ENCODE measurements around the gene CXCR2.
"Not testable (repeated sequence)": the region's sequence is repeated elsewhere in the genome, so short reads cannot be mapped to it uniquely, and the experiment has no call there.

CXCR2 gene

DNA sequence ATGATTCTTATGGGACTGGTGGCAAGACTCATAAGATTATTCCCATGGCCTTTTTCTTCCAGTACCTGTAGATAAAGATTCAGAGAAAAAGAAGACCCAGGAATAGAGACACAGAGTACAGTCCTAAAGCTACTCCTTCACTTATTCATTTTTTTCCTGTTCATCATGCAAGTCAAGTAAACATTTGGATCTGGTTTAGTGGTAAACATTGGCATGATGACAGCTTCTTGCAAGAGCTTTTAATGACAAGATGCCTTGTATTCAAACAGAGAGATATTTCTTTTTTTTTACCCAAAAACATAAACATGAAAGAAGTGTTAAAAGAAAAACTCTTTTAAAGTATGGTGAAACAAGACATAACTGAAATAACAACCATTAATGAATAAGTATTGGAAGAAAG, 20.2 kb downstream of the CXCR2 start:
- Histone ChIP-seq H3K4me3 (ENCODE audit: low read length) (no peak overlapping the region), H2AFZ (ENCODE audit: low read depth, low read length) (no peak overlapping the region), H3K27me3 (ENCODE audit: insufficient read depth, low read length) (peaks cover 2% of the 10 kb centered on the region), H3K36me3 (ENCODE audit: insufficient read depth, low read length) (no peaks in the 10 kb centered on the region), H3K4me1 (ENCODE audit: insufficient read depth, low read length) (no peaks in the 10 kb centered on the region), H3K9me3 (ENCODE audit: low read length) (no peaks in the 10 kb centered on the region)

DNA sequence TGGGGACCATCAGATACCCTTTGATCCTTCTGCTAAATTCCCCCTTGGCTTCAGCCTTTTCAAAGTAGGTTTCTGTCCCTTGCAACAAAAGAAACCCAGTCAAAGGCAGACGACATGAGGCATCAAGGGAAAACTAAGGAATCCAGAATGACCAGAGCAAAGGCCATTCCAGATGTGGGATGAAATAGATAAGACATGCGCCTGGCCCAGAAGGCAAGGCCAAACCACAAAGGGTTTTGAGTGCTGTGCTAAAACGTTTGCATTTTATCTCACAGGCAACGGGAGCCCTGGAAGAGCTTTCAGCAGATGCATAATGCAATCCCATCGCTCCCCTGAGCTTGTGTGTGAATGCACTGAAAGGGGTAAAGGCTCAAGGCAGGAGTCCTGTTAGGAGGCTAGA, 23.3 kb downstream of the CXCR2 start:
- no peaks in the 10 kb centered on the region for H3K36me3 ChIP-seq (ENCODE audit: insufficient read depth, low read length)
- no peak overlapping the region for H3K4me3 ChIP-seq (ENCODE audit: low read length)
- H3K4me1 ChIP-seq (ENCODE audit: insufficient read depth, low read length) = no peaks in the 10 kb centered on the region
- peaks cover 7% of the 10 kb centered on the region for H3K27me3 ChIP-seq (ENCODE audit: insufficient read depth, low read length)
- no peak overlapping the region for H2AFZ ChIP-seq (ENCODE audit: low read depth, low read length)
- no peaks in the 10 kb centered on the region for H3K9me3 ChIP-seq (ENCODE audit: low read length)

DNA sequence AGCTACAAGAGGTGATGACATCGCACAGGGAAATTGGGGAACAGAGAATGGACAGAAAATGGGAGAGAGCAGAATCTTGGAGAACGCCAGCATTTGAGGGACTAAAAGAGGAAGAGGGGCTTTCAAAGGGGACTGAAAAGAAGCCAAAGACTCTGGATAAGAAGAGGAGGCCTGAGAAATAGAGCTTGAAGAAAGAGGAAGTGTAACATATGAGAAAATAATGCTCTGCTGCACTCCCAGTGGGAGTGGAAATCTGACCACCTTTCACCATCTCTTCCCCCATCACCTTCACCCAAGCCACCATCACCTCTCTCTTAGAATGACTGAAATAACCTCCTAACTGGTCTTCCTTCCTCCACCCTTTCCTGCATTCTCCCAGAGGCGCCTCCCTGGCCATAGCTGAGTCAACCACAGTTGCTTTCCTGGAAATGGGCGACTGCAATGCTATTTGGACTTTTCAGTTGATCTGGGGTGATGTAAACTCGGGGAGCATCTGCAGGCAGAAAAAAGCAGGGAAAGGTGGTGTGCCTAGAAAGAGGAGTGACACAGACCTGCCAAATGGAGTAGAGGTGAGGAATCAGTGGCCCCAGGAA, 24.1 kb downstream of the CXCR2 start:
- Histone ChIP-seq H2AFZ (ENCODE audit: low read depth, low read length) (no peak overlapping the region), H3K27me3 (ENCODE audit: insufficient read depth, low read length) (peaks cover 7% of the 10 kb centered on the region), H3K4me3 (ENCODE audit: low read length) (no peak overlapping the region), H3K9me3 (ENCODE audit: low read length) (no peaks in the 10 kb centered on the region), H3K36me3 (ENCODE audit: insufficient read depth, low read length) (no peaks in the 10 kb centered on the region), H3K4me1 (ENCODE audit: insufficient read depth, low read length) (no peaks in the 10 kb centered on the region)

DNA sequence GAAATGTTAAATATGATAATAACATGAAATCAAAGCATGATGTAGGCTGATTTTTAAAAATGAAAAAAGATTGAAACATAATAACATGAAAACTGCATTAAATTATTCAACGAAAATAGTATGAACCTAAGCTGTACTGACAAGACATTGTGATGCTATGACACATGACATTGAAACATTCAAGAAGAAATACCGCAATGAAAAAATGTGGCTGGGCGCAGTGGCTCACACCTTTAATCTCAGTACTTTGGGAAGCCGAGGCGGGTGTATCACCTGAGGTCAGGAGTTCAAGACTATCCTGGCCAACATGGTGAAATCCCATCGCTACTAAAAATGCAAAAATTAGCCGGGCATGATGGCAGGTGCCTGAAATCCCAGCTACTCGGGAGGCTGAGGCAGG, 26.3 kb downstream of the CXCR2 start:
- Histone ChIP-seq H3K4me1 (ENCODE audit: insufficient read depth, low read length) (no peaks in the 10 kb centered on the region), H3K4me3 (ENCODE audit: low read length) (no peak overlapping the region), H3K36me3 (ENCODE audit: insufficient read depth, low read length) (no peaks in the 10 kb centered on the region), H3K27me3 (ENCODE audit: insufficient read depth, low read length) (peaks cover 7% of the 10 kb centered on the region), H3K9me3 (ENCODE audit: low read length) (no peaks in the 10 kb centered on the region), H2AFZ (ENCODE audit: low read depth, low read length) (no peak overlapping the region)

DNA sequence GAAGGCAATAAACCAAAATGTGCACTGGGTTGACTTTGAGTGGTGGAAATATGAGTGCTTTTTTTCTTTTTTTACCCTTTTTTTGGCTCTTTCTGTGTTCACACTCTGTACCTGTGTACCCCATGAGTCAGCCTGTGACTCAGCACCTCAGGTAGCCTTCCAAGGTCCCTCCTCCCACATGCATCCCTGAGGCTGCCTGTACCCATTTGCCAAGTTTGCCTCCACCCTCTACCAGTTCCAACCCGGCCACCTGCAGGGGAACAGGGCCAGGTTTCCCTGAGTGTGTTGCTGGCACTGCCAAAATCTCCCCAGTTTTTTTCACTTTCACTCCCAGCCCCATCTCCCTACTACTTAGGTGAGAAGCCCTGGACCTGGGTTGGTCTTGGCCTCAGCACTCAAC, 26.9 kb downstream of the CXCR2 start:
- peaks cover 7% of the 10 kb centered on the region for H3K27me3 ChIP-seq (ENCODE audit: insufficient read depth, low read length)
- no peaks in the 10 kb centered on the region for H3K36me3 ChIP-seq (ENCODE audit: insufficient read depth, low read length)
- H2AFZ ChIP-seq (ENCODE audit: low read depth, low read length) = no peak overlapping the region
- no peak overlapping the region for H3K4me3 ChIP-seq (ENCODE audit: low read length)
- H3K9me3 ChIP-seq (ENCODE audit: low read length) = no peaks in the 10 kb centered on the region
- no peaks in the 10 kb centered on the region for H3K4me1 ChIP-seq (ENCODE audit: insufficient read depth, low read length)

DNA sequence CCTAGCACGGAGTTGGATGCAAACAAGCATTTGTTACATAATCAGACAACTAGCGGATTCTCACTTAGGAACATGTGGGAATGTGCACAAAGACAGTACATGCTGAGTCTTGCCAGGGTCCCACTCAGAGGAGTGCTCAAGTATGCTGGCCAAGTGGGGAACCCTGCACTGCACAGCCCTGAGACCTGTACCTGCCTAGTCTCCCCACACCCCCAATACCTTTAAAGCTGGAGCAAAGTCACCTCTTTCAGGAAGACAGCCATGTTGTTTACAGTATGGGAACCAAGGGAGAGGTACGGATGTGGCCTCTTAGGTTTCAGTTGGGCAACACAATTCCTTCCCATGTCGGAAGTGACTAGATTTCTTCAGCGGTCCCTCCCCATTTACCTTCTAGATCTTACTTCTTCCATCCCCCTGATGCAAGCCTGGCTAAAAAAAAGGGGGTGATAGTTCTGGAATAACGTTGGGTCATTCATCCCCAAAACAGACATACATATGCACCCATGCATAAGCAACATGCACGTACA, 30.2 kb downstream of the CXCR2 start:
- Histone ChIP-seq H3K9me3 (ENCODE audit: low read length) (no peaks in the 10 kb centered on the region), H3K36me3 (ENCODE audit: insufficient read depth, low read length) (no peaks in the 10 kb centered on the region), H3K4me1 (ENCODE audit: insufficient read depth, low read length) (no peaks in the 10 kb centered on the region), H3K27me3 (ENCODE audit: insufficient read depth, low read length) (peaks cover 5% of the 10 kb centered on the region), H2AFZ (ENCODE audit: low read depth, low read length) (no peak overlapping the region), H3K4me3 (ENCODE audit: low read length) (no peak overlapping the region)

DNA sequence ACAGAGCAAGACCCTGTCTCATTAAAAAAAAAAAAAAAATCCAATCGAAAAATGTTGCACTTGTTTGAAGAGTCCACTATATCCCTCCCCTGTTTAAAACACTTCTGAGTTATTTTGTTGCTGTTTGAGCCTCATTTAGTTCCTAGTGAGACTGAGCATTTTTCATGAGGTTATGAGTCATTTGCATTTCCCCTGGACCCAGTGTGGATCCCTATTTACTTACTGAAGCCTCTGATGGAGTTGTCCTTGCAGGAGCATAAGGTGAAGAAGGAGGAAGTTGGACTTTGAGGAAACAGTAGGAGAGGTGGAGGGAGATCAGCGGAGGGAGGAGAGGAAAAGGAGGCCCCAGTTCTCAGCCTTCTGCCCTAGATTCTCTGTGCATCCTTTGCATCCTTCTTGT, 35.8 kb downstream of the CXCR2 start:
- H3K4me1 ChIP-seq (ENCODE audit: insufficient read depth, low read length) = no peaks in the 10 kb centered on the region
- no peaks in the 10 kb centered on the region for H3K9me3 ChIP-seq (ENCODE audit: low read length)
- H3K36me3 ChIP-seq (ENCODE audit: insufficient read depth, low read length) = no peaks in the 10 kb centered on the region
- H3K4me3 ChIP-seq (ENCODE audit: low read length) = no peak overlapping the region
- H2AFZ ChIP-seq (ENCODE audit: low read depth, low read length) = no peak overlapping the region
- H3K27me3 ChIP-seq (ENCODE audit: insufficient read depth, low read length) = peaks cover 4% of the 10 kb centered on the region

DNA sequence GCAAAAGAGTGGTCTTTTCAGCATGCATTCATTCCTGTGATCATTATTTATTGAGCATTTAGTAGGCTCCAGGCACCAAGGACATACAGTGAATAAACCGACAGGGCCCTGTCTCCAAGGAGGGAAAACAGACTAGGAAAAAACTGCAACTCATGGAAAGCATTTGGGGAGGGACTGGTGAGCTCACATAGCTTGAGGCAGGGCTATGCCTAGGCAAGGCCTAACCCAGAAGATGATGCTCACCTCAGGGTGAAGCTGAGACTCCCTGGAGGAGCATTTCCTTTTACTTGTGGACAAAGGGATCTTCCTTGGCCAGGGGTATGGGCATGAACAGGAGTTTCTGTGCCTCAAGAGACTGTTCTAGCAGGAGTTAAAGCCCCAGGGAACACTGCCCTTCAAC, 37.0 kb downstream of the CXCR2 start:
- Histone ChIP-seq H3K4me3 (ENCODE audit: low read length) (no peak overlapping the region), H3K27me3 (ENCODE audit: insufficient read depth, low read length) (peaks cover 7% of the 10 kb centered on the region), H3K4me1 (ENCODE audit: insufficient read depth, low read length) (no peaks in the 10 kb centered on the region), H2AFZ (ENCODE audit: low read depth, low read length) (no peak overlapping the region), H3K9me3 (ENCODE audit: low read length) (no peaks in the 10 kb centered on the region), H3K36me3 (ENCODE audit: insufficient read depth, low read length) (no peaks in the 10 kb centered on the region)

DNA sequence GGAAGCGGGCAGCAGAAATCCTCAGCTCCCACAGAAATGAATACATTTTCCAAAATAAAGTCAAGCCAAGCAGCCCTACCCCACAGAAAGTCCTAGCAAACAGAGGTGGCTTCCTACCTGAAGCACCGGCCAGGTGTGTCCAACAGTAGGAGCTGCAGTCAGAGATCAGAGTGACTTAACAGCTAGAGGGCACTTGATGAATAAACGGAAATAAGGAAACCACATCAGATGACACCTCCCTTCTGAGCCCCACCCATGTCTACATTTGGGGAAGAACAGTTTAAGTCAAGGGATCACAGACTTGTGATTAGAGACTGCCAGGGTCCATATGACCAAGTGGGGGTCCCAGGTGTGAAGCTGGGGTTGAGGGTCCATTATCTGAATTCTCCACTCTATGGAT, 41.0 kb downstream of the CXCR2 start, which contains the start of gene CXCR1:
Gene CXCR1, minus strand, starts transcription at position 172 of the 400 bp plus-strand sequence. CDS start 1,751 bp downstream, outside the sequence.
- H3K4me1 ChIP-seq (ENCODE audit: insufficient read depth, low read length) = no peaks in the 10 kb centered on the region
- H3K4me3 ChIP-seq (ENCODE audit: low read length) = no peak within 1 kb of the TSS
- peaks cover 12% of the 10 kb centered on the region for H3K27me3 ChIP-seq (ENCODE audit: insufficient read depth, low read length)
- no peaks in the 10 kb centered on the region for H3K9me3 ChIP-seq (ENCODE audit: low read length)
- H3K36me3 ChIP-seq (ENCODE audit: insufficient read depth, low read length) = no peaks in the 10 kb centered on the region
- H2AFZ ChIP-seq (ENCODE audit: low read depth, low read length) = no peak within 1 kb of the TSS

DNA sequence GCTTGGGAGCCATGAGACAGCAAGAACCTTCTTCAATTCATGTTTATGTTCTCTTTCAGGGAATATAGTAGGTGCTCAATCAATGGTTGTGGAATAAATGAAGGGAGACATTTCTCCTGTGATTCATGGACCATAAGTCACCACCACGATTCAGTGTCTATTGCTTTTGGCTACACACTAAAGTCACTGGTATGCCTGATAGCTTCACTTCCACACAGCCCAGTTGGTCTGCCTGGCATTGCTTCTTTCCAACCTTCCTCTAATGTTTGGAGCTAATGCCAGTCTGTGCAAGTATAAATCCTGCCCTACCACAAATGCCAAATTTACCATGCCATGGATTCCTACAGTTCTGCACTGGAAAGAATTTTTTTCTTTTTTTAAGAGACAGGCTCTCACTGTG, 42.2 kb downstream of the CXCR2 start:
- Histone ChIP-seq H3K27me3 (ENCODE audit: insufficient read depth, low read length) (peaks cover 12% of the 10 kb centered on the region), H3K4me1 (ENCODE audit: insufficient read depth, low read length) (no peaks in the 10 kb centered on the region), H3K4me3 (ENCODE audit: low read length) (no peak overlapping the region), H3K9me3 (ENCODE audit: low read length) (no peaks in the 10 kb centered on the region), H2AFZ (ENCODE audit: low read depth, low read length) (no peak overlapping the region), H3K36me3 (ENCODE audit: insufficient read depth, low read length) (no peaks in the 10 kb centered on the region)

DNA sequence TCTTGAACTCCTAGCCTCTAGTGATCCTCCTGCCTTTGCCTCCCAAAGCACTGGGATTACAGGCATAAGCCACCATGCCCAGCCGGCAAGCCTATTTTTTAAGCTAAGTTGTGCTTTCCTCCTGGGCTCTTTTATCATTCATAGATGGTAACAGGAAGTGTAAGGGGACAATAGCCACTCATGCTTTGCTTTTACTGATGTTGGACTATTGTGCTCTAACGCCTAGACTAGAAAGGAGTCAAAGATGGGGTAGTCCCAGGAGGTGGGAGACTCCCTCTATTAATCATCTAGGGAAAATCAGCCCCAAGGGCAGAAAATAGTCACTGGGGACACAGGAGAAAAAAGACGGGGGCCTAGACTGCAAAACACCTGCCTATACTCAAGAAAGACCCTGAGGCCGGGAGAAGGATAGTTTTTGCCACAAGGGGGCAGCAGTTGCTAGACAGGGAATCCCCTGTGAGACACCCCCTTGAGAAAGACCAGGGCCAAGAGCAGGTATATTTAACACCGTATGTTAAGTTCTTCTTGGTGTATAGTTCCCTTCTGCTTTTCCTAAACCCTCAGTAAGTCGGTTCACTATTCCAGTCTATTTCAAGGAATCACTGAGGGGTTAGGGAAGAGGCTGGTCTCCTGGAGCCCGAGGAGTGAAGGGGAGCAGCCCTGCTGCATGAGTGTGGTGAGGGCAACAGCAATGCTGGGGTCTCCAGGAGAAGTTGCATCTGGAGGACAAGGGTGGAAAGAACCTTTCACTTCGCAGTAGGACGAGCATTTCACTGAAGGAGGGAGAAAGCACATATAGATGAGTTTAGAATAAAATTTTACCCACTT, 43.0 kb downstream of the CXCR2 start:
- Histone ChIP-seq H2AFZ (ENCODE audit: low read depth, low read length) (no peak overlapping the region), H3K36me3 (ENCODE audit: insufficient read depth, low read length) (no peaks in the 10 kb centered on the region), H3K4me3 (ENCODE audit: low read length) (no peak overlapping the region), H3K27me3 (ENCODE audit: insufficient read depth, low read length) (peaks cover 12% of the 10 kb centered on the region), H3K9me3 (ENCODE audit: low read length) (no peaks in the 10 kb centered on the region), H3K4me1 (ENCODE audit: insufficient read depth, low read length) (no peaks in the 10 kb centered on the region)

DNA sequence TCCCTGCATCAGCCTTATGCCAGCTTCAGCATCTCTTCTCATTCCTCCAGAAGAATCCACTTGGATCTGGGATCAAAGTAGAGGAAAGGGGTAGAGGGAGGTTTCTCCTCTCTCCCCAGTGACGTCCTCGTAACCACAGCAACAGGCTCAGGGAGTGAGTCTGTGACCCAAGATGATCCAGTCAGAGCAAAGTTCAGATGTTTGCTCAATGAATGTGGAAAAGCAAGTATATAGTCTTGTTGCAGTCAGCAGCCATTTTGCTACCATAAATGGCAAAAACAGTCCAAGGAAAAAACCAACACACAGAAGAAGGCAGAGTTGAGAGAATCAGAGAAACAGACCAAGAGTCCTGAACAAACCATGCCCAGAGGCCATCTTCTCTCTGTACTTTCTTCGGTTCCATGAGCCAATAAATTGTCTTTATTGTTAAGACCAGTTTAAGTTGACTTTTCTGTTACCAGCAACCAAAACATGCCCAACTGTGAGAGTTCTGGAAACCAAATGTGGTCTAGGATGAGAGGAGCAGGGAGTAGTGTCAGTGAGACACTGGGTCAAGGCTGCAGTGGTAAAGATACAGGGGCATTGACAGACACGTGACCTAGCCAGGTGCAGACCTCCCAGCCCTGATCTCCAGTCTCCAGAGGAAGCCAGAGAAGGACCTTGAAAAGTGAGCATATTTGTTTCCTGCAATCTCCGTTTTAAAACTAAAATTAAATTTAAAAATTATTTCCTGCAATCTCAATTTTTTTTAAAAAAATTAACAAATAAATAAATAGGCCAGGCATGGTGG, 44.1 kb downstream of the CXCR2 start:
- Histone ChIP-seq H3K36me3 (ENCODE audit: insufficient read depth, low read length) (no peaks in the 10 kb centered on the region), H3K9me3 (ENCODE audit: low read length) (no peaks in the 10 kb centered on the region), H2AFZ (ENCODE audit: low read depth, low read length) (no peak overlapping the region), H3K4me3 (ENCODE audit: low read length) (no peak overlapping the region), H3K4me1 (ENCODE audit: insufficient read depth, low read length) (no peaks in the 10 kb centered on the region), H3K27me3 (ENCODE audit: insufficient read depth, low read length) (peaks cover 8% of the 10 kb centered on the region)

DNA sequence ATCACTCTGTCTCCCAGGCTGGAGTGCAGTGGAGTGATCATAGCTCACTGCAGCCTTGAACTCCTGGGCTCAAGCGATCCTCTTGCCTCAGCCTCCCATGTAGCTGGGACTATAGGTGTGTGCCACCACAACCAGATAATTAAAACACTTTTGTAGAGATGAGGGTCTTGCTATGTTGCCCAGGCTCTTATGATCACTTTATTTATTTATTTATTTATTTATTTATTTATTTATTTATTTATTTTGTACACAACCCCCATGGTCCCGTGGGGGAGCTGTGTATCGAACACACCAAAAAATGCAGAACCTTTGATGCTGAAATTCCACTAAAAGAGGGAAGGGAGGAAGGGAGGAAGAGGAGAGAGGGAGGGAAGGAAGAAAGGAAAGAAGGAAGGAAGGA, 45.9 kb downstream of the CXCR2 start:
- not testable (repeated sequence) for H2AFZ ChIP-seq (ENCODE audit: low read depth, low read length); H3K4me1 ChIP-seq (ENCODE audit: insufficient read depth, low read length); H3K9me3 ChIP-seq (ENCODE audit: low read length); H3K27me3 ChIP-seq (ENCODE audit: insufficient read depth, low read length); H3K36me3 ChIP-seq (ENCODE audit: insufficient read depth, low read length); H3K4me3 ChIP-seq (ENCODE audit: low read length)
